ENCODE measurements around the gene CDK14.

The CDK14 gene

GRCh38 chr7:90642978-90643377 is 46.9 kb downstream of the CDK14 start:
- no peak for DNase-seq

GRCh38 chr7:90645784-90646183 is 49.7 kb downstream of the CDK14 start:
- peak; percentile 3 for DNase-seq

GRCh38 chr7:90648107-90648506 is 52.0 kb downstream of the CDK14 start:
- DNase-seq, result no peak

- DNase-seq, result no peak
Observed at GRCh38 chr7:90648834-90649233, 52.7 kb downstream of the CDK14 start.

- DNase-seq, result no peak
Observed at GRCh38 chr7:90654718-90655427, 58.8 kb downstream of the CDK14 start.

GRCh38 chr7:90655566-90655965 is 59.4 kb downstream of the CDK14 start:
- no peak for DNase-seq

- DNase-seq, result no peak
Observed at GRCh38 chr7:90657481-90657880, 61.4 kb downstream of the CDK14 start.

GRCh38 chr7:90660100-90660499 is 64.0 kb downstream of the CDK14 start:
- DNase-seq, result no peak

- no peak for DNase-seq
Observed at GRCh38 chr7:90660819-90661218, 64.7 kb downstream of the CDK14 start.

- no peak for DNase-seq
Observed at GRCh38 chr7:90661290-90662151, 65.4 kb downstream of the CDK14 start.

GRCh38 chr7:90663176-90663575 is 67.1 kb downstream of the CDK14 start:
- DNase-seq, result no peak

GRCh38 chr7:90666186-90666585 is 70.1 kb downstream of the CDK14 start:
- no peak for DNase-seq

GRCh38 chr7:90668992-90669391 is 72.9 kb downstream of the CDK14 start:
- no peak for DNase-seq

GRCh38 chr7:90669492-90669891 is 73.4 kb downstream of the CDK14 start:
- DNase-seq, result no peak

GRCh38 chr7:90671571-90671970 is 75.5 kb downstream of the CDK14 start:
- DNase-seq, result no peak

GRCh38 chr7:90672210-90672609 is 76.1 kb downstream of the CDK14 start:
- DNase-seq, result no peak

- DNase-seq, result no peak
Observed at GRCh38 chr7:90674625-90675024, 78.5 kb downstream of the CDK14 start.

GRCh38 chr7:90675982-90676381 is 79.9 kb downstream of the CDK14 start:
- DNase-seq, result no peak

- no peak for DNase-seq
Observed at GRCh38 chr7:90677486-90678404, 81.6 kb downstream of the CDK14 start.

- no peak for DNase-seq
Observed at GRCh38 chr7:90678986-90679385, 82.9 kb downstream of the CDK14 start.

- no peak for DNase-seq
Observed at GRCh38 chr7:90680484-90680883, 84.4 kb downstream of the CDK14 start.

GRCh38 chr7:90681336-90682022 is 85.4 kb downstream of the CDK14 start:
- no peak for DNase-seq

GRCh38 chr7:90686146-90686545 is 90.0 kb downstream of the CDK14 start:
- no peak for DNase-seq

Data from MV-4-11 (cell line).